NOMO-1 treated with dmso at 0.1 percent for 144 hours (cell line): ENCODE data around the gene TTLL12.

Source experiments
- DNase-seq: peaks from one replicate; lab custom pipeline; 2025; ENCODE audit not compliant: unreplicated experiment; lab: John Stamatoyannopoulos, UW

The TTLL12 gene

DNA sequence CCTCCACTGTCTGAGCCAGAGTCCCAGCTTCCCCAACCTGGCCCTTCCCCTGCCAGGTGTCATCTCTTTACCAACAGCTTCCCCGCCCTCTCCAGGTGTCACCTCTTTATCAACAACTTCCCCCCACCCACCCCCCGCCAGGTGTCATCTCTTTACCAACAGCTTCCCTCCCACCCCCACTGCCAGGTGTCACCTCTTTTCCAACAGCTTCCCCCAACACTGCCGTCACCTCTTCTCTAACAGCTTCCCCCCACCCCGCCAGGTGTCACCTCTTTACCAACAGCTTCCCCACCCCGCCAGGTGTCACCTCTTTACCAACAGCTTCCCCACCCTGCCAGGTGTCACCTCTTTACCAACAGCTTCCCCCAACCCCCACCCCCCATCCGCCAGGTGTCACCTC, 29.8 kb upstream of the TTLL12 start:
- no peak for DNase-seq

DNA sequence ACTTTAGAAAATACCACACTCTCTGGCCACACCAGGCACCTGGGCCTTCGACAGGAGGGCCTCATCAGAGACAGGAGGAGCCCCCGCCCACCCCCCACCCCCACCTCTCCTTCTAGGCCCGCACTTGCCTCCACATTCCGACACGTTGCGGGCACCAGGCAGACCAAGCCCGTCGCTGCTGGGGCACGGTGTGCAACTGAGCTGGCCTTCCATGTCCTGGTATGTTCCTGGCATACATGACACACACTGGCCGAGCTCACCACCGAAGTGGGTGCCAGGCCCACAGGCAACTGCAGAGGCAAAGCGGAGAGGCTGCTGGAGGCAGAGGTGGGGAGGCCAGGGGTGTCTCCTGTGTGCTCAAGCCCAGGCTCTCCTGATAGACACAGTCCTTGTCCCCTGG, 27.0 kb upstream of the TTLL12 start:
- no peak for DNase-seq

DNA sequence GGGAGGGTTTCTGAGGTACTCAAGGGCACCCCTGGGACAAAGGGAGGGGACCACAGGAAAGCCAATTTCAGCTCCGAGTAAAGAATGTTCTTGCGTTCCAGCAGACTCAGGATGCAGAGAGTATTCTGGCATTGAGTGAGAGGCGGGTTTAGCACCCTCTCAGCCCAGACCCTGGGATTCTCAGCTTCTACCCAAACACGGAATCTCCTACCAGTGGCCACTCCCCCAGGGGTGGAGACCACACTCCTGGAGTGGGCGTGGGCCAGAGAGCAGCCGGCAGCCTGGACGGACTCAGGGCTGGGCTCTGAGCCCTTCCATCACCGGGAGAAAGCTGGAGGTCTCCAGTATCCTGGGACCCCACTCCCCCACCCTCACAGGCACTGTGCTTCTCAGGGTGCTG, 26.1 kb upstream of the TTLL12 start:
- no peak for DNase-seq

DNA sequence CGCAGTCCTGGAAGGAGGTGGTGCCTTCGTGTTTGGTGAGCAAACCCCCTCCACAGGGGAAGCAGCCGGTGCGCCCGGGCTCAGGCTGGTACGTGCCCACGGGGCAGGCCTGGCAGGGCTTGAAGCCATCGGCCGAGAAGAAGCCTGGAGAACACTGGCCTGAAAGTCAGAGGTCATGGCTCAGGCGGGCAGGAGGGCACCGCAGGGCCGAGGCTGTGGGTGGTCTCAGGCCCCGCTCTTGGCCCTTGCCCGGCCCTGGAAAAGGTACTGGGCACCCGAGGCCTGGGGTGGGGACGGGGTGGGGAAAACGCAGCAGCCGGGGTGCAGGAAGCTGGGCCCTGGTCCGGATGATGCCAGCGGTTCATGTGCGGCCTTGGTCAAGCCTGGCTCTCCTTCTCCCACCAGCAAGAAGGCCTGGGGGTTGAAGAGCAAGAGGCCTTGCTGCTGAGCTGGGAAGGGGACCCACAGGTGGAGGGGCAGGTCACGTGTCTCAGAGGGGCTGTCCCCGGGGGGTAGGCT, 25.6 kb upstream of the TTLL12 start:
- DNase-seq: no peak

DNA sequence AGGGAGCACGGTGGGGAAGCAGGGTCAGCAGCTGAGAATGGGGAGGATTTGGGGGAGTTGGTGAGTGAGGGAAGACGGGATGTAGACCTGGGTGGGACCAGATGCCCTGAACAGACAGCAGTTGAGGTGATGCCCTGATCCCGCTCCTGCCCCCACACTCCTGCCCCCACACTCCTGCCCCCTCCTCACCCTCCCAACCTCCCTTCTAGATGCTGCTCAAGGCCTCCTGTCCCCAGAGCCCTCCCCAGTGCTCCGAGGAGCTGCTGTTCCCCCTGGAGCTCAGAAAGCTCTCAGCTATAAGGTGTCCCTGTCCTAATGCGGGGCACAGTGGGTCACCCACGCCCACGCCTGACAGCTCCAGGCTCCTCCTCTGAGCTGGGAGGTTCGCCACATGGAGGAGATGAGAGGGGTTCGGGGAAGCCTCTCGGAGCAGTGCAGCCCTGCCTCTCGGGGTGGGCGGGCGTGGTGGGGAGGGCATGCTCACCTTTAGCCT, 25.1 kb upstream of the TTLL12 start:
- no peak for DNase-seq

DNA sequence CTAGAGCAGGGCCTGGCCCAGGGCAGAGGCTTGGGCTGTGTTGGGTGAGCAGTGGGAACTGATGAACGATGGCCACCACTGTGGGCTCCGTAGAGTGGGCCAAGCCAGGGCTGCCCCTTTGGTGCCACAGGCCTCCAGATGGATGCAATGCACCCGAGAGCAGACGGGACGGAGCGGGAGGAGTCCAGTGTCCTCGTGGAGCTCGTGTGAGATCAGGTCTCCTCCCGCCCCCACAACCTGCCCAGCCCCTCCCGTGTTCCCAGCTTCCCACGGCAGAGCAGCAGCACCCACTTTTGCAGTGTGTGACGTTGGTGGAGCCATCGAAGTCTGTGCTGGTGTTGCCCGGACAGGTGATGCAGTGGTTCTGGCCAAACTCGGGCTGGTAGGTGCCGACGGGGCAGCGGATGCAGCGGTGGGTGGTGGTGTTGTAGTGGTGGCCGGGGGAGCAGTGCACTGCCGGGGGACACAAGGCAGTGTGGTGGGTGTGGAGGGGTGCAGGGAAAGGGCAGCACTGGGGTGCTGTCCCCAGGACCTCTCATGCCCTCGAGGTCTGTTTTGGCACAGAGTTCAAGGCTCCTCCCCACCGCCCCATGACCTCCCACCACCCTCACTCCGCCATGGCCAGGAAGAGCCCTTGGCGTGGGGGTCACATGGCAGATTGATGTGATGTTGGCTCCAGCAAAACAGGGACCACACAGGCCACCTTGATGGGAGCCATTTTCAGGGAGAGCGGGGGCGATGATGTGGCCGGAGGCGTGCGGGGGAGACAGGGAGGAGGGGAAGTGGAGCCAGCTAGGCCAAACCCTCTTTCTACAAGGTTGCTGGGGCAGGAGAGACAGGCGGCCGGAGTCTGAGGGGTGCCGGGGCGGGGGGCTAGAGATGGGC, 23.9 kb upstream of the TTLL12 start:
- no peak for DNase-seq

DNA sequence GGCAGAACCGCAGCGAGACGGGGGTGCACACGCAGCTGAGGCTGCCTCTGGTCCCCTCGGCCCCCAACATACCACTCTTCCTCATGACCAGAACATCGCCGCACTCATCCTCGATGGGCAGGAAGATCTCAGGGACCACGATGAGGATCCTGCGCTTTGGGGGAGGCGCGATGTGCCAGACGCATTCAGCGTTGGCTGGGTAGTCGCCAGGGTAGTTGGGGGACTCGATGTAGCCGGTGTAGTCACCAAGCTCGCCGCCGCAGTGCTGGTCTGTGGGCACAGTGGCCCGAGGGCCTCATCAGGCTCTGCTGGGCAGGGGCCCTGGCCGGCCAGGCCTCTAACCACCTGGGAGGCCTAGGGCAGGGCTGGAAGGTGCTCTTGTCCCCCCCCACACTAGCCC, 23.0 kb upstream of the TTLL12 start:
- DNase-seq: no peak

DNA sequence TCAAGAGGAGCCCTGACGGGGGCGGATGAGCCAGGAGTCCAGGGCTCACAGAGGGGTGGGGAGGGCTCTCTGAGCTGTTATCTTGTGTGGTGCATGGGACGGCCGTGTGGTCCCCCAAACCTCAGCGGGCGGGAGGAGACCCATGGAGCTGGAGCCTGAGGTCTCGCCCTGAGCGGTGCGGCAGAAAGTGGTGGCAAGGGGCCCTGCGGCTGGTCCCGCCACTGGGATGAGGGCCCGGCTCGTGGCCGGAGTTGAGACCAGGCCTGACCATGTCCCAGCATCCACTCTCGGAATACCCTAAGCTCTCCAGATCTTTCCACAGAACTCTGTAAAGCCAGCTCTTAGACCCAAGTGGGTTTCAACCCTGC, 22.6 kb upstream of the TTLL12 start:
- DNase-seq: no peak

DNA sequence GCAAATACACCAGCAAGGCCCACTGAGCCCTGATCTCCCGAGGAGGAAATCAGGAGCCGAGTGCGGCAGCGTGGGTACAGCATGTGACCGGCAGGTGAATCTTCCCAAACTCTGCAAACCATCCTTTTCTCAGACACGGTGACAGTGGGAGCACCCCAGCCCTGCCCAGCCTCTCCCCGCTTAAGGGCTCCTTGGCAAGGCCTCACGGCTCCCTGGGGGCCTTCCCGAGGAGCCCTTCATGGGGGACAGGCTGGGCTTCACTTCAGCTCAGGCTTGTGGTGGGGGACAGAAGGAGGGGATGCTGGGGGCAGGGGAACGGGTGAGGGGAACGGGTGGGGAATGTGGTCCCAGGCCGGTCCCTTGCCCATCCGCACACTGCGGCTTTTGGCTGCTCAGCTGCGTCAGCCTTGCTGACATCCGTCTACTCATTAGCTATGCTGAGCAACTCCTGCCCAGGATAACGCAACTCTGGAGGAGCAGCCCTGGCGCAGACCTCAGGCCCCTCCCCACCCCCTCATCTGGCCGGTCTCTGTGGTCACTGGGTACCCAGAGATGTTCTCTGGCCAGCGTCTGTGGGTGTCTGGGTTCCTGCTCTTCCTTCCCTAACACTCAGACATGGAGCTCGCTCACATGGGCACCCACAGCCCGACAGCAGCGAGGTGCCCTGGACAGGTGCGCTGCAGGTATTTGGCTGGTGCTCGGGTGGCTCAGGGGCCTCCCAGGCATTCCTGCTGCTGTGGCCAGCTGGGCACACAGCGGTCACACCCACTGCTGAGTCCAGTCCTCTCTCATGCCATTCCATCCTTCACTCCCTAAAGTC, 22.0 kb upstream of the TTLL12 start:
- no peak for DNase-seq

DNA sequence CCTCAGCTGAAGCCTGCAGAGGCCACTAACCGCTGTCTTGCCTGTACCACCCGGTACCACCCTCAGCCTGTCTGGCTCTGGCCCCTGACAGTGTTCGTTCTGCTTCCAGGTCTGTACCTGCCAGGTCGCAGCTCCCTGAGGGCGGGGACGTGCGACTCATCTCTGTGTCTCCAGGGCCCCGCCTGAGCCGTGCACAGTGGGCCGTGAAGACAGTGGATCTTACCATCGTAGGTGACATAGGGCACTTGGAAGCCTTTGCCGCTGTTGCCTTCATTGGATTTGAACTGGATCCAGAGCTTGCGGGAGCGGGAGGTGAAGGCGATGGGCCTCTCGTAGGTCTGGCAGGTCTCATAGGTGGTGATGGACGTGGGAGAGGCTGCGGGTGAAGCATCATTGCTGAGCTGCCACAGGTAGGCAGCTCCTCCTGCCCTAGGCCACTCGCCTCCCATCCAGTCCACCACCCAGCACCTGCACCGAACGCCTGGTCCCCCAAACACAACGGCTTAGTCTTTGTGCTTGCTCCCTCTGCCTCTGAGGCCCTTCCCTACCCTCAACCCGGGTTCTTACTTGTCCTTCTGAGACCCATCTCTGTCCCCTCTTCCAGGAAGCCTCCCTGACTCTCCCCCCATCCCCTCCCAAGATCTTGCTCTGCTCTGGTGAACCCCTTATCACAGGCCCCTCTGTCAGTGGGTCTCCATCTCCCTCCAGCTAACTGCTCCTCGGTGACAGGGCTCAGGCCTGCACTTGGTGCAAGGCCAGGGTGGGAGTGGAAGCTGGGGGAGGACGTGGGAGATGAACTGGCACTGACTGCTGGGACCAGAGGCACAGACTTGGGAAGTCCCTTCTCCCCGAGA, 21.1 kb upstream of the TTLL12 start:
- no peak for DNase-seq

DNA sequence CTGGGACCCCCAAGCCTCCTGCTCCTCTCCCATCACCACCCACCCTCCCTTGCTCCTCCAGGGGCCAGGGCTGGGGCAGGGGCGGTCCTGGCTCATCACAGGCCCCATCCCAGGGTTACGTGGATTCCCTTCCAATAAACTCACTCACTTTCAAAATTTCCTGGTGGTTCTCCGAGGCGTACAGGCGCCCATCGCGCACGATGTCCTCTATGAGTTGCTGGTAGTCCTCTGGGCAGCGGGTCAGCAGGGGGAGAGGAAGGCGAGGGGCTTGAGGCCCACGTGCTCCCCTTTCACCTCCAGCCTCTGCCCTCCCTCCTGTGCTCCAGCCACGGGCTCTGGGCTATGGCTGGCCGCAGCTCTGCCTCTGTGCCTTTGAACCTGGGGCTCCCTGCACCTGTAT, 20.5 kb upstream of the TTLL12 start:
- DNase-seq: no peak

DNA sequence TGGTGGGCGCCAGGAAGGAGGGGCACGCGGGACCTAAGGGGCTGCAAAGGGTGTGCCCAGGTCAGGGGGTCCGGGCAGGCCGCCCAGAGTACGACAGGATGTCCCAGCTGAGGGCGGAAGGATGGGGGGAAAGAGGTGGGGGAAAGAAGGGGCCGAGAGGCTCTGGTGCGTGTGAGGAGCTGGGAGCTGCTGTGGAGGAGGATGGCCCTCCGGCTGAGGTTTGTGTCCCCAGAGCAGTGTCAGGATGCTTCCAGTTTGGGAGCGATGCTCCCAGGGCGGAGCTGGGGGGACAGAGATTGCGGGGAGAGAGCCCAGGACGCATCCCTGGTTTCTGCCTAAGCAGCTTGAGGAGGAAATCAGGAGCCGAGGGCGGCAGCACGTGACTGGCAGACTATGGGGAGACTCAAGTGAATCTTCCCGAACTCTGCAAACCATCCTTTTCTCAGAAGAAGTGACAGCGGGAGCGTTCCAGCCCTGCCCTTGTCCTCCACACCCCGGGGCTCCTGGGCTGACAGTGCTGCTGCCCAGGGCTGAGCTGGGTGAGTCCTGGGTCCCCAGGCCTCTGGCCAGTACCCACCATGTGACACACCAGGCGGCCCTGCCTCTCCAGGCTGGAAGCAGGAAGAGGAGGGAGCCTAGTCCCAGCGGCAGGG, 19.7 kb upstream of the TTLL12 start:
- no peak for DNase-seq

DNA sequence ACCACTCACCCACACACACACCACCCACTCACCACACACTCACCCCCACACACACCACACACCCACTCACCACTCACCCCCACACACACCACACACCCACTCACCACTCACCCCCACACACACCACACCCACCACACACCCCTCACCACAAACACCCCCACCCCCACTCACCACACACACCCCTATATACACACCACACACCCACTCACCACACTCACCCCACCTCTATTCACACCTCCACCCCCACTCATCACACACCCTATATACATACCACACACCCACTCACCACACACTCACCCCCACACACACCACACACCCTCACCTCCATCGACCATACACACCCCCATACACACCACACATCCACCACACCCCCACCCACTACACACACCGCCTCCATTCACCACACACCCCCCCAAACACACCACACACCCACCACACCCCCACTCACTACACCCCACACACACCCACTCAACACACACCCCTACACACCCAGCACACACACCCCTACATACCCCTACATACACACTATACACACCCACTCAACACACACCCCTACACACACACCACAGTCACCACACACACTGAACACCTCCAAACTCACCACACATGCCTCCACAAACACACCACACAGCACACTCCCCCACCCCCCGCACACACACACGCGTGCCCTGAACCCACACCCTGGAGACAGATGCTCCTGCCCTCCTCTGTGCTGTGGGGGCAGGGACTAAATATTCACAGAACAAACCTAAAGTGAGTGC, 19.0 kb upstream of the TTLL12 start:
- no peak for DNase-seq

DNA sequence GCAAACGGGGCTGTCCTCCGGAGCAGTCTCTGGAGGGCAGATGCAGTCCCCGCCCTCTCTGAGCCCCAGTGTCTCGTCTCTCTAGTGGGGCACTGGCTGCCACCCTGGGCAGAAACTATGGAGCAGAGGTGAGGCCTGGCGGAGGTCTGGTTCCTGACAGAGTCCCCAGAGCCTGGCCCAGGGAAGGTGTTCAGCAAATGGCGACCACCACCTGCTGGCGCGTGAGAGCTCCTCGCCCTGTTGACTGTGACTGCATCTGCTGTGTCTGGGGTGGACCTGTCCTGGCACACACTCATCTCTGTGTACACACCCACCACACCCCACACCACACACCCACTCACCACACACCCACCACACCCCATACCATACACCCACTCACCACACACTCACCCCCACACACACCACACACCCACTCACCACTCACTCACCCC, 18.3 kb upstream of the TTLL12 start:
- DNase-seq: no peak

DNA sequence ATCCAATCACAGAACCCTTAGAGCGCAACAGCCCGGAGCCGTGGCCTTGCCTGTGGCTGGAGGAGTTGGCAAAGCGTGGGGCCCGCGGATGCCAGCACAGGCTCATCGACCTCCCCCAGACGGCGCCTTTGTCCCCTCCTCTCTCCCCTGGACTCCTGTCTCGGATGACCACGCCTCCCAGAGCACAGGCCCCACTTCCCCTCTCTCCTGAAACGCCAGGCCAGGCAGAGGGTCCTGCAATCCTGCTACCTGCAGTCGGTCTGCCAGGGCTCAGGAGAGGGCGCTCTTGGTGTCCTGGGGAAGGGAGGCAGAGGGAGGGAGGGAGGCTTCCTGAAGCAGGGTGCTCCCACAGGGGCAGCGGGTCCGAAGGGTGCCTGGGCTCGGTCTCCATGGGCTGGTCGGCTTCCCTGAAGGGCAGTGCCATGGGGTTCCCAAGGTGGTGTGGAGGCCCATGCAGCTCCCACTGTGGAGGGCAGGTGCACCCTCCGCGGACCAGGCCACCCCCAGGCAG, 16.6 kb upstream of the TTLL12 start:
- no peak for DNase-seq

DNA sequence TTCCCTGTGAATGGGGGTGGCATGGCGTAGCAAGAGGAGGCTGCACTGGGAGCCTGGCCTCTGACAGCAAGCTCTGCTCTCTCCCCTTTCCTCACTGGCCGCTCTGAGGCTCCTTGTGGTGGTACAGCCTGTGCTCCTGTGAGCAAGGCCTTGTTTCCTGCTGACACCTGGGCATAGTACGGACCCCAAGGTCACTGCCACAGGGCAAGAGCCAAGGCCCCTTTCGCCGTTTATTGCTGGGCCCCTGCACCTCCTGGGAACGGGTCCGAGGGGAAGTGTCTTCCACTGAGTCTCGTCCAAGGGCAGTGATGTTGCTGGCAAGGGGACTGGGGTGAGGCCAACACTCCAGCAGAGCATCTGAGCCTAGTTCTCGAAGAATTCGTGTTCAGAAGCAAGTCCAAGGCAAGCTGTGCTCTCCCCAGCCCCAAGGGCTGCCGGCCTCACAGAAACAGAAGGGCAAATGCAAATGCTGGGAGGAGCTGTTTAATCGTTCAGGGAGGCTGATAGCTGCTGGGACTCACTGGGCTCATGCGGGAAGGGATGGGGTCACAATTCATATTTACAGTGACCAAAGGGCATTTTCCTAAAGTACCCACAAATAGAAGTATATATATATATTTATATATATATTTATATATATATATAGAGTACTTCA, 15.9 kb upstream of the TTLL12 start:
- DNase-seq: no peak

DNA sequence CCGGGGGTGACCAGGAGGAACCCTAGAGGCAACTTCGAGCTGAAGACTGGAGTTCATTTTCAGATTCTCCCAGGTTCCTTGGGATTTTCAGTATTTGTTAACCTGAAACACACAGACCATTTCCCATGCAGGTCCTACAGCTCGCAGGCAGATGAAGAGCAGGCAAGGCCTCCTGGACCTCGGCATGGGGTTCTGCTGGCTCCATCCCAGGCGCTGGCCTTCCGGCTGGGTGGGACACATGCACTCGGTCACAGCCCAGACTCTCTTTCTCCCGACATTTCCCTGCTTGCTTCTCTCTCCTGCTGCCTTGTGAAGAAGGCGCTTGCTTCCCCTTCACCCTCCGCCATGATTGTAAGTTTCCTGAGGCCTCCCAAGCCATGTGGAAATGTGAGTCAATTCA, 15.4 kb upstream of the TTLL12 start:
- no peak for DNase-seq

DNA sequence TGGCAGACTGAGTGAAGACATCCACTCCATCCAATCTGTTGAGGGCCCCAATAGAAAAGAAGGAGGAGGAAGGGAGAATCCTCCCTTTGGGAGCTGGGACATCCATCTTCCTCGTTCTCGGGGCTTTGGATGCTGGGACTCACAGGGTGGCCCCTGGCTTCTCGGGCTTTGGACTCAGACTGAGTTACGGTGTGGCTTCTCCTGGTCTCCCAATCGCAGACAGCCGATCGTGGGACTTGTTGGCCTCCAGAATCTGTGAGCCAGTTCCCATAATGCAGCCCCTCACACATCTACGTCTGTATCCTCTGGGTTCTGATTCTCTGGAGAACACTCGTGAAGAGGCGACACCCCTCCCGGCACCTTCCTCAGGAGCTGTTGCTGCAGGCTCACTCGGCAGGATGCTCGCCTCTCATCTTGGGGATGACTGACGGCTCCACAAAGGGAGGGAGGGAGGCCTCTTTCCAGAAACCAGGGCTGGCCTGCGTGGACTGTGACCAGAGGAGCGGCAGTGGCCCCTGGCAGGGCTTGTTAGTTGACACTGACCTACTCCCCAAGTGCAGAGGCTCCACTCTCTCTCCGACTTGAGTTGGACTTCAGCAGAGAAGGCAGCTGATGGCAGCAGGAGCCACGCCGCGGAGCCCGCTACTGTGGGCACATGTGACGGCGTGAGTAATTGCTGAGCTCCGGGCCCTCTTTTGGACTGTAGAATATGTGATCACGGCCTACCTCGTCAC, 14.7 kb upstream of the TTLL12 start:
- no peak for DNase-seq
